GM19328 (cell line): ENCODE results near the gene MAPK8IP3.

Source experiments
- ATAC-seq: cut with Tn5 transposase; IDR thresholded peaks from one replicate; pipeline ENCODE4 v1.9.1; 2021; ENCODE audit warnings: mild to moderate bottlenecking, moderate library complexity; ENCODE audit not compliant: unreplicated experiment

Gene MAPK8IP3

GRCh38 chr16:1762196-1762878 is 56.3 kb downstream of the MAPK8IP3 start:
- no peak for ATAC-seq

- no peak for ATAC-seq
Measured at GRCh38 chr16:1762879-1763520, 57.0 kb downstream of the MAPK8IP3 start.

DNA sequence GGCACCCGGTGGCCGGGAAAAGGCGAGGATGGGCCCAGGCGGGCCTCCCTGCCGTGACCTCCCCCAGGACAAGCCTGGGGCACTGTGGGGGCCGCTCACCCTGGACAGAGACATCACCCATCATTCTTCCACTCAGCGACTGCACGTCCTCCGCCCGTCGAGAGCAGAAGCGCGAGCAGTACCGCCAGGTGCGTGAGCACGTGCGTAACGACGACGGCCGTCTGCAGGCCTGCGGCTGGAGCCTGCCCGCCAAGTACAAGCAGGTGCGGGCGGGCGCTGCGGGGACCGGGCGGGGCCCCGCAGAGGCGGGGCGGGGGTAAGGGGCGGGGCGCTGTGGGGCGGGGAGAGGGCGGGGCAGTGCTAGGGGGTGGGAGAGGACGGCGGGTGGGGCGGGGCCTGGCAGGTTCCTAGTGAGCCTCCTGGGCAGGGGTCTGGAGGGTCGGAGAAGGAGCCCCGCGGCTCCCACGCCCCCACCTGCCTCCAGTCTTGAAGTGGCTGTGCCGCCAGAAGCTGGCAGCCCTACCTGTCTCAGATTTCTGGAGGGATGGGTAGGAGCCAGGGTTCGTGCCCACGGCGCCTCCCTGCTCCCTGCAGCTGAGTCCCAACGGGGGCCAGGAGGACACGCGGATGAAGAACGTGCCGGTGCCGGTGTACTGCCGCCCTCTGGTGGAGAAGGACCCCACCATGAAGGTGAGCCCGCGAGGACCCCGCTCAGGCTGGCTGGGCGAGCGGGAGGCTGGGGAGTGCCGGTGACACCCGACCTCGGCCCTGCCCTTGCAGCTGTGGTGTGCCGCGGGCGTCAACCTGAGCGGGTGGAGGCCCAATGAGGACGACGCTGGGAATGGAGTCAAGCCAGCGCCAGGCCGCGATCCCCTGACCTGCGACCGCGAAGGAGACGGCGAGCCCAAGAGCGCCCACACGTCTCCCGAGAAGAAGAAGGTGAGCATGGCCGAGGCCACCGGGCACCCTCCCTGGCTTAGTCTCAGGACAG is 57.8 kb downstream of the MAPK8IP3 start:
- no peak for ATAC-seq

DNA sequence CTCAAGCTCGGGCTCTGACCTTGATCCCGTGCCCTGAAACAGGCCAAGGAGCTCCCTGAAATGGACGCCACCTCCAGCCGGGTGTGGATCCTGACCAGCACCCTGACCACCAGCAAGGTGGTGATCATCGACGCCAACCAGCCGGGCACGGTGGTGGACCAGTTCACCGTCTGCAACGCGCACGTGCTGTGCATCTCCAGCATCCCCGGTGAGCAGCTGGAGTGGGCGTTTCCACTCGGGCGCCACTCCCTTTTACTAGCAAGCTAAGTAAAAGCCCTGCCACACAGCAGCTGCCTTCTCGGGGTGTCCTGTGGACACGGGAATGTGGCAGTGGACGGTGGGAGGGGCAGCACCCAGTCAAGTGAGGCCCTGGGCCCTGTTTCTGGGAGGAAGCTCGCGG is 59.0 kb downstream of the MAPK8IP3 start:
- no peak for ATAC-seq

- no peak for ATAC-seq
Measured at GRCh38 chr16:1765826-1766225, 59.8 kb downstream of the MAPK8IP3 start.

GRCh38 chr16:1766231-1766630 is 60.2 kb downstream of the MAPK8IP3 start:
- no peak for ATAC-seq

GRCh38 chr16:1766701-1767100 is 60.7 kb downstream of the MAPK8IP3 start:
- no peak for ATAC-seq

GRCh38 chr16:1767116-1767994 is 61.4 kb downstream of the MAPK8IP3 start:
- no peak for ATAC-seq

DNA sequence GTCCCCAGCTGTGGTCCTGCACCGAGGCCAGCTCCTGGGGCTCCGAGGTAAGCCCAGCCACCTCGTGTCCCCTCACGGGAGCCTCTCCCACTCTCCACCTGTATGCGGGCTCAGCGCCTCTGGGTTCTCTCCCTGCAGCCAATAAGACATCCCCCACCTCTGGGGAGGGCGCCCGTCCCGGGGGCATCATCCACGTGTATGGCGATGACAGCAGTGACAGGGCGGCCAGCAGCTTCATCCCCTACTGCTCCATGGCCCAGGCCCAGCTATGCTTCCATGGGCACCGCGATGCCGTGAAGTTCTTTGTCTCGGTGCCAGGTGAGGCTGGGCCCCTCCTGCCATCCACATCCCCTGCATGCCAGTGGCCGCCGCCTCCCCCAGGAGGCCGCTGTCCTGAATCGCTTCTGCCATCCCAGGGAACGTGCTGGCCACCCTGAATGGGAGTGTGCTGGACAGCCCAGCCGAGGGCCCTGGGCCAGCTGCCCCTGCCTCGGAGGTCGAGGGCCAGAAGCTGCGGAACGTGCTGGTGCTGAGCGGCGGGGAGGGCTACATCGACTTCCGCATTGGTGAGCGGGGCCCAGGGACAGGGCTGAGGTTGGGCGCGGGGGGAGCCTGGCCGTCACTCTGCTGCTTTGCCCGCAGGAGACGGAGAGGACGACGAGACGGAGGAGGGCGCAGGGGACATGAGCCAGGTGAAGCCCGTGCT is 62.2 kb downstream of the MAPK8IP3 start:
- ATAC-seq: no peak

DNA sequence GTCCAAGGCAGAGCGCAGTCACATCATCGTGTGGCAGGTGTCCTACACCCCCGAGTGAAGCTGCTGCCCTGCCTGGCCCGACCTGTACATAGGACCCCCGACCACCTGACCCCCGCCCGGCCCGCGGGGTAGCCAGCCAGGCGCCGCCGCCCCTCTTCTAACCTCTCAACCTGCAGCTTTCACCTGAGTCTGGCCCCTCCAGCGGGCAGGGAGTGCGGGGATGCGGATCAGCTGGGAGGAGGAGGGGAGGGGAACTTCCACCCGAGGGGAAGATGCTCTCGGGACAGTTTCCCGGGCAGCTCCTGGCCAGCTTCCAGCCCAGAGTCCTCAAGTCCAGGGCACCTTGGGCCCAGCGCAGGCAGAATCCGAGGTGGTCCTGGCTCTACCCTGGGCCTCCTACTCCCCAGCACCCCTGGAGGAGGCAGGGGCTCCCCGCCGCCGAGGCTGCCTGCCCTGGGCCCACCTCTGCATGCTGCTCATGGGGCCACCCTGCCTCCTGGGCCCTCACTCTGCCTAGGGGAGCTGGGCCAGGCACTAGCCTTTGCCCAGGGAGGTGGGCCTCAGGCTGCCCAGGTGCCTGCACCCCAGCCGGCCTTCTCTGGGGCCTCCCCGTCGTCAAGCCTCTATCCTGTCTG is 62.9 kb downstream of the MAPK8IP3 start:
- ATAC-seq: no peak

GRCh38 chr16:1769402-1770300 is 63.7 kb downstream of the MAPK8IP3 start:
- ATAC-seq: no peak

DNA sequence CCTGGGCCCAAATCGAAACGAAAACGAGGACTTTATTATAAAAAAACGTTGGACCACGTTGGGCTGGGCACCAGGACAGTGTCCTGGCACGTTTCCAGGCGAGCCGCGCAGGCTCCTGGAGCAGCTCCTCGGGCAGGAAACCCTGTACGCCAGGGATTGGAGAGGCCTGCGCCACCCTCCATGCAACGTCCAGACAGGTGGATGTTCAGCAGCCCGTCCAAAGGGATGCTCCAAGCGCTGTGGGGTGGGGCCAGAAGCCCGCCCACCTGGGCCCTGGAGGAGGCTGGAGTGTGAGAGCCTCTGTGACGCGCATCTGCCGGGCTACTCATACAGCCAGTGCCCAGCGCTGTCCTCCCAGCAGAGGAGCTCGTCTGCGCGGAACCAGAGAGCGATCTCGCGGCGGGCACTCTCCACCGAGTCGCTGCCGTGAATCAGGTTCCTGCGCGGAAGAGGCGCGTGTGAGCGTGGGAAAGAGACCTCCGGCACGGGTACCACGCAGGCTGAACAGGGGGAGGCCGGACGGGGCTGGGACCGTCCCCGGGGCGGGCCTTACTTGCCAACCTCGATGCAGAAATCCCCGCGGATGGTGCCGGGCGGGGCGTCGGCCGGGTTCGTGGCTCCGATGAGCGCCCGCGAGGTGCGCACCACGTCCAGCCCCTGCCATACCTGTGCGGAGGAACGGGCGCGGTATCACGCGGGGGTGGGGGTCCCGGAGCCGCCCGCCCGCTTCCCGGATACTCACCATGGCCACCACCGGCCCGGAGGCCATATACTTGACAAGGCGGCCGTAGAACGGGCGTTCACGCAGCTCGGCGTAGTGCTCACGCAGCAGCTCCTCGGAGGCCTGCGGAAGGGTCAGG is 64.6 kb downstream of the MAPK8IP3 start:
- no peak for ATAC-seq

GRCh38 chr16:1771188-1771863 is 65.3 kb downstream of the MAPK8IP3 start, which contains the start of gene NME3:
Gene NME3, minus strand, starts transcription at chr16:1771543. Its CDS starts 9 bp downstream, at chr16:1771534.
- ATAC-seq: no peak

- ATAC-seq: no peak
Measured at GRCh38 chr16:1771864-1772361, 65.9 kb downstream of the MAPK8IP3 start.

DNA sequence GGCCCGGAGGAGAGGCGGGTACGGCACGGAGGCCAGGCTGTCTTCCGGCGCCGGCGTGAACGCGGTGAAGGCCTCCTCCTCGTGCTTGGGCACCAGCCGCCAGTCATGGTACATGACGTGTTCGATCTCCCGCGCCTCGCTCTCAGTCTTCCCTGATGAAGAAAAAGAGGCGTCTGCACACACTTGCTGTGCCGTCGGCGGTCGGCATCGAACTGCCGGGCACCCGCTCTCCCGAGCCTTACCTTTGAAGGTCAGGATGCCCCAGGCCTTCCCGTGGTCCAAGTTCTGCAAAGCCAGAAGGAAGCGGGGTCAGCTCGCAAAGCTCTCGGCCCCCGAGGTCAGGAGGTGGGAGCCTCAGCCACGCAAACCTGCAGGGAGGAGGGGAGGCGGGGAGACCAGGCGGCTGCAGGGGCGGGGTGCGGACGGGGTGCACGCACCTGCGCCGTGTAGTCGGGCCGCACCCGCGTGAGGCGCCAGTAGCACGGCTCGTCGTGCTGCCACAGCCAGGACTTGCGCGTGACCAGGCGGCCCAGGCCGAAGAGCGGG is 66.4 kb downstream of the MAPK8IP3 start, which contains the start of gene EME2:
TSS of gene EME2 (plus strand) at position 449 of the 546 bp plus-strand sequence. CDS start 418 bp downstream, outside the sequence.
- ATAC-seq: no peak
